ENCODE measurements around the gene TAS2R1.
"Not testable (repeated sequence)": the region's sequence is repeated elsewhere in the genome, so short reads cannot be mapped to it uniquely, and the experiment has no call there.

Gene TAS2R1

DNA sequence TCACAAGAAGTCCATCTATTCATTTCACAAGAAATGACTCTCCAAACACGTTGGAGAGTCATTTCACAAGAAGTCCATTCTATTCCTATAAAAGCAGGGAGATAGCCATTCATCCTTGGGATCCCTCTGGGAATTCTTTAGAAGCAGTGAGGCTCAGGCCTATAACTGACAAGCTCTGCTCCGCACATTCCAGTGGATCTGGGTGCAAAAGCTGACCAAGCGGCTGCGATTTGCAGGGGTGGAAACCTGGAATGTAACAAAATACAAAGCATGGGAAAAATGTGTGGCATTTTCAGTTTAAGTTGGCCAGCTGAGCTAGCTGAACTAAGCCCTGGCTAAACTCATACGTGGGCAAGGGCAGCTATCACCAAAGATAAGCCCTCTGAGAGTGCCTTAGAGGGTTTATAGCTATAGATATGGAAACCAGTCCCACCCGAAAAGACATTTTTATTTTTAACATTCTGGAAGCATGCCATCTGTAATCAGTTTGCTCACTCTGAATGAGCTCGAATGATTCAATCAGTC, 8.7 kb downstream of the TAS2R1 start:
- DNase-seq, result no peak

DNA sequence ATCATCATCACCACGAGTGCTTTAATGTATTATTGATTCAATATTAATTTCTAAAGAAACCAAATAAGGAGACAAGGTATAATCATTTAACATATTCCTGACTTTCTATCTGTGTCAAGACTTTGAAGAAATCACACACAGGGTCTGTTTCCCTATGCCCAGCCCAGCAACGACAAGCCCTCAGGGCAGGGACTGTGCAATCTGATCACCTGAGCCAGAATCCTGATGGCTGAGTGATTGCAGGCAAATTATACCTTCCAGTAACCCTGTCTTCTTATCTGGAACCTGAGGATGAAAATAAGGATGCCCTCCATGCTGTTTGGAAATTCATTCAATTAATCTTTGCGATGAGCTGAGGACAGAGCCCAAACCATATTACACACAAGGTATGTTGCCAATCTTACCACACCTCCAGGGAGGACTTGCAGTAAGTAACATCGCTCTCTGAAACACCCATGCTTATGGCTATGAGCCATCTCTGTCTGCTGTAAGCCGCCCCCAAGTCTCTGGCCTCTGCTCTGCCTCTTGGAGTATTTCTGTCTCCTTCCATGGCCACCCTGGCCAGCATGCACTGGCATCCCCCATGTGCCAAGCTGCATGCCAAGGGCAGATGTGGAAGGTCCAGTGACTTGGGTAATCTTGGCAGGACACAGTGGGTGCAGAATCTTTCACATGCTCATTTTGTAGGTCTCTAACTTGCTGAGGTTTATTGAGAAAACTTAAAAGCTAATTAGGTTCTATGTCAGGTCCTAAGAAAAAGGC, 10.6 kb downstream of the TAS2R1 start:
- DNase-seq, result no peak

DNA sequence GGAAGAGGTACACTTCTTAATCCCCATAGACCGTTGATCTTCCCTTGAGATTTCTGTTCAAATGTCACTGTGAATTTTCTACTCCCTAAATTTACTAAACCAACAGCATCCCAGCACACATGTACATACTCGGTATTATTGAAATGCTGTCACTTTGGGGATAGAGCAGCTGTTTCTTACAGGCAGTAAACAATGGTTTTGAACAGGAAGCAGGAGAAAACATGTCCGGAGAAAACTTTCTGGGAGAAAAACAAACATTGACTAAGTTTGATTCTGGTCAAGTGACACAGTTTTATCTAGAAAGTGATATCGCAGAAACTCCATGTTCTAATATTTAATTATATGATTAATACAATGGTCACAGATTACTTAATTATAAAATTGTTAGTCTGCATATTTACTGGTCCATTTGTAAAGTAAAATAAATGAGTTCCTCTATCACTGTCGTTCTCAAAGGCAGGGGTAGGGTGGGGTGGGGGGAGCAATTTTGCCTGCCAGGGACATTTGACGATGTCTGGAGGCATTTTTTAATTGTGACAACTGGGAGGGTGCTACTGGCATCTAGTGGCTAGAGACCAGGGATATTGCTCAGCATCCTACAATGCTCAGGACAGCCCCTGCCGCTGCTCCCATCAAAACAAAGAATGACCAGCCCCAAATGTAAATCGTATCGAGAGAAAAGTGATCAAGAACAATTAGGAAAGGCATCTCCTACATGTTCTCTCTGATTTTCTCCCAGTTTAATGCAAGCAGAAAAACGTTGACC, 12.2 kb downstream of the TAS2R1 start:
- no peak for DNase-seq

DNA sequence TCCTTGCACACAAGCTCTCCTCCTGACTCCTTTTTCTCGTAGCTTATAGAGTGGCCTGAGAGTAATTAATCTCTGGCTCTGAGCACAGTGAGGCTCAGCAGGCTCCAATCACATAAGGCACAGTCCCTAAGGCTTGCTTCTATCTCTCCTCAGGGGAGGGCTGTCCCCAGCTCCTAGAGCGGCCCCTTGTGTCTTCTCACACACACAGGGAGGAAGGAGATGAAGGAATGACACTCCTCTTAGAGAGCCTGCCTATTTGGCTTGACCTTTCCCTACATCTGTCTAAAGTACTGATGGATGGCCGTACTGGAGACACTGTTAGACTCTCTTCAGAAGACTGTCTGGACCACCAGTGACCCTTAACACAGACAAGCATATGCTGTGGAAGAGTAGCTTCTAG, 12.9 kb downstream of the TAS2R1 start:
- peak; percentile 42 for DNase-seq

DNA sequence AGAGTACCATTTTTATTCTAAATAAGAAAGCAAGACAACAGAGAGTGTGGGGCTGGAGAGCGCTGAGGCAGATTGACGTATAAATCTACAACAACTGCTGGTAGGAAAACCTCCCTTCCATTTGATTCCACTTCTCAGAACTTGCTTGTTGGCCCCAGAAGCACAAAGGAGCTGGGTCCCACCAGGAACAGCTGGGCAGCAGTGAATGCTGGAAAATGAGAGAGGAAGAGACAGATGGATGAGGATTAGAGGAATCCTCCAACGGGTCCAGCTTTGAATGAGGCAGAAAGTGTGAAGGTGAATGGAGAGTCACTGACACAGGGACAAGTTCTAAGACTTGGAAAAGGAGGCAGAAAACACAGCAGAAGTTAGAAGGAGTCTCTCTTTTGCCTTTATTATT, 14.8 kb downstream of the TAS2R1 start:
- peak; percentile 93 for DNase-seq

DNA sequence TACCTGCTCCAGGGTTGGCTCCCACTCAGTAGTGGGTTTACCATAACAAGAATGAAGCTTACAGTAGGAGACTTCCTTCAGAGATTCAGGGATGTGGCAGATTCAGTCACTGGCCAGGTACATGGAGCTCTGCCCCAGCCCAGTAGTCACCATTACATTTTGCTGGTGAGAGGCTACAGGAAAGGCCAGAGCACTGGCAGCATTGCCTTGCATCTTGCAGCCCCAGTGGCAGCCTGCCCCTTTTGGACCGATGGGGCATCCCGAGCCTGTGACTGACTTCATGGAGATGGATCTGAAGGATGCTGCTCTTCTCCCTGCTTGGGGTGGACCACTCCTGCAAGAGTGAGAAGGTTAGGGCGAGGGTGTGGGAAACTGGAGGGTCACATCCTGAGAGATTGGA, 16.8 kb downstream of the TAS2R1 start:
- DNase-seq, result no peak

DNA sequence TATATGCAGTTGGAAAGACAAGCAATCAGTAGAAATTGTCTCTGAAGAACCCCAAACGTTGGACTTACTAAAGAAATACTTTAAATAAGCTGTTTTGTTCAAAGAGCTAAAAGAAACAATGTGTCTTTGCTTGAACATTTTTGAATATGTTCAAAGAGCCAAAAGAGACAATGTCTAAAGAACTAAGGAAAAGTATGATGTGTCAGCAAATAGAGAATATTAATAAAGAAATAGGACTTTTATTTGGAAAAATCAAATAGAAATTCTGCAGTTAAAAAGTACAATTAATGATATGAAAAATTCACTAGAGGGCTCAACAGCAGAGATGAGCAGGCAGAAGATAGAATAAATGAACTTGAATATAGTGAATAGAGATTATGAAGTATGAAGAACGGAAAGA, 19.2 kb downstream of the TAS2R1 start:
- no peak for DNase-seq

DNA sequence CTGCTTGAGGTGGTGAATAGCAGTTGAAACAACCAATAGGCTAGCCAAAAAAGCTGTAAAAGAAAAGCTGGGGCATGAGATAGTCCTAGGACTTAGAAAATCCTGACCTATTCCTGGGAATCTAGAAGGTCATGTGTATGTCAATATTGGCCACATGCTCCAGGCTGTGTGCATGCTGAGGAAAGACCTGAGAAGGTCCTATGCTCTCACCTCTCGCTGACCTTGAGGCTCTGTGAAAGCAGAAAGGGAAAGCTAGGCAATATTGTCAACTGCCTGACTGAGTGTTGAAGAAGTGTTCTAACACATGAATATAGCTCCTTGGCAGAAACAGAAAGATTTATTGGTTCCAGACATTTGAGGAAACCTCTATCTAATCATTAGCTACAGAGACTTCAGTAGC, 19.8 kb downstream of the TAS2R1 start:
- DNase-seq, result no peak

DNA sequence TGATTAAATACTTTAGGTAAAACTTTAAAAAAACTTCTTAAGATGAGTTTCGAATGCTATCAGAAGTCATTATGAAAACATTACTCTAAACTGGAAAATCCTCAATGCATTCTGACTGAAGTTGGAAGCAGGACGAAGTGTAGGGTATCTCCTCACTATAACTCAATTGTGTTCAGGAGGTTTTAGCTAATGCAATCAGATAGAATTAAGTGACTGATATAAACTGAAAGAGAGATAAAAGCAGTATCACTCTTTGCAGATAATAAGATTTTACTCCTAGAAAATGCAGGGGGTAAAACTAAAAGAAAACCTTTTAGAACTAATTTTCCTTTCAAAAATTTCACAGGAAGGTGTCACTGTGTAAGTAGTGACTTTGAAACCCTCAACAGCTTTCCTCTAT, 22.1 kb downstream of the TAS2R1 start:
- DNase-seq, result no peak

DNA sequence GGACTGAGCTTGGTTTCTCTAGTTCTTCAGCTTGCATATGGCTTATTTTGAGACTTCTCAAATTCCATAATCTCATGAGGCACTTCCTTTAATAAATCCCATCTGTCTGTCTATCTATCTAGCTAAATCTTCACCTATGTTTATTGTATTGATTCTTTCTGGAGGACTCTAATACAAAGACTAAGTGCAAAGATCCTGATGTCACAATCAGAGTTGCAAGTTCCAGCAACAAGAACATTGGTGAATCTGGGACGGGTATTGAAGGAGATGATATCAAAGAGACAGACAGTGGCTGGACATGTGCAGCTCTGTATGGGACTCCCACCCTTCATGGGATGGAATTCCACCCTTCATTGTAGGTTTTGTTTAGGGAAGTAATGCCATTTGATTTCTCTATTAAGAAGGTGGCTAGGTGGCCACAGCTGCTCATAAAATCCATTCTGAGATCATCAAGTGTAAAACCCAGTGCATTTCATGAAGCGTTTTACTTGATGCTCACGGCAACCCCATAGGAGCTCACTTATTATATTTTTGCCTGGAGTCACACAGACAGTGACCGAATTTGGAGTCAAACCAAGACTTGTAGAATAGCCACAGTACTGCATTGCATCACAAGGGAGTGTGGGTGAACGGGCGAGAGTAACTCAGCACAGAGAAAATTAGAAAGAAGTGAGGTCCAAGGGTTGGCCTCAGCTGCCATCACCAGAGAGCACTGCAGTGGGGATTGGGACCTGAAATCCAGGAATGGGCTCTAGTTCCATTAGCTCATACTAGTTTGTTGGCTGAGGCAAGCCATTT, 24.9 kb downstream of the TAS2R1 start:
- DNase-seq, result no peak

DNA sequence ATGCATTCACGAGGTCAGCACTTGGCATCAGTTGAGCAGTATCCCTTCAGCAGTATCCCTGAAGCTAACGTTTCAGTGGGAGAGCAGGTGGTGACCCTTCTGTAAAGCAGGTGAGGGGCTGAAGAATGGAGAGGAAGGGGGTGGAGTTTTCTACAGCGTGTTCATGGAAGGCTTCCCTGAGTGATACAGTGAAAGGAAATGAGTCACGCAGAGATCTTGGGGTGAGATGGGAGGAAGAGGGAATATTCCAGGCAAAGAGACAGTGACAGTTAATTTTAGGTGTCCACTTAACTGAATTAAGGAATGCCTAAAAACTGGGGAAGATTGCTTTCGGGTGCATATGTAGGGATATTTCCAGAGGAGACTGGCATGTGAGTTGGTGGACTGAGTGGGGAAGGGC, 25.7 kb downstream of the TAS2R1 start:
- no peak for DNase-seq

DNA sequence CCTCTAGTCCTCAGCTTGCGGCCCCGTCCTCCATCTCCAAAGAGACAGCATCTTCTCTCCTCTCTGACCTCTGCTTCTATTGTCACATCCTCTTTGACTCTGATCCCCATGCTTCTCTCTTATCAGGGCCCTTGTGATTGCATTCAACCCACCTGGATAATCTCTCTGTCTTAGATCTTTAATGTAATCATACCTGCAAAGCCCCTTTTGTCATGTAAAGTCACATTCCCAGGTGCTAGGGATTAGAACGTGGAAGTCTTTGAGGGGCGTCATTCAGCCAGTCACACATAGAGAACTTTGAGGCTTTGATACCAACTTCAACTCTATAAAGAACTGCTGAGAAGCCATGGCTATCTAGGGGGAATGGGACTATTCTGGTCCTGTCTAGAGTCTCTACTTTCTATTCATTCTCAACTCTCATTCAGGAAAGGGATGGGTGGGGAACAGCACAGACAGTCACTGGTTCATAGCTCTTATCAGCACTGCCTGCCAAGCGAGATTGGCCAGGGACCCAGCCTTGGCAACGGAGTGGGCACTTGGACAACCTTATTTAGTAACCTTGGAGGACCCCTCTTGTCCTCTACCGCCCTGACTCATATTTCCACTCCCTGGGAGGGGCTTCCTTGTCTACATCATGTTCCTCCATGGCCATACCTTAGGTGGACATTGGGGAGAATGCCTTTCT, 29.0 kb downstream of the TAS2R1 start:
- DNase-seq, result no peak

DNA sequence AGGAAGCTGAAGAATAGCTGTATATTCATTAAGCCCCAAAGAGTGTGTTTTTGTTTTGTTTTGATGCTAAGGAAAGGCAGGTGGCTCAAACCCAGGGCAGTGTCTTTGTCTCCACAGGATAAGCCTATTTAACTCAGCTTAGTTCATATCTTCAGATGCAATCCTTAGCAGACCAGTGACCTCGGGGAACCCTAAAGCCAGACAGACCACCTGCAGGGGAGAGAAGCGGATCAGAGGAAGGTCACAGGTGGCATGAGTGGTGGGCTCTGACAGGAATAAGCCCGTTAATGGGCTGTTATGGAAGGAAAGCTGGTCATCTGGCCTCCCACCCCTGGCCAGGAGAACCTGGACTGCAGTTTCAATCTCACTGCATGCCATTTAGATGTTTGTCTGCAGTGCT, 30.8 kb downstream of the TAS2R1 start:
- no peak for DNase-seq

DNA sequence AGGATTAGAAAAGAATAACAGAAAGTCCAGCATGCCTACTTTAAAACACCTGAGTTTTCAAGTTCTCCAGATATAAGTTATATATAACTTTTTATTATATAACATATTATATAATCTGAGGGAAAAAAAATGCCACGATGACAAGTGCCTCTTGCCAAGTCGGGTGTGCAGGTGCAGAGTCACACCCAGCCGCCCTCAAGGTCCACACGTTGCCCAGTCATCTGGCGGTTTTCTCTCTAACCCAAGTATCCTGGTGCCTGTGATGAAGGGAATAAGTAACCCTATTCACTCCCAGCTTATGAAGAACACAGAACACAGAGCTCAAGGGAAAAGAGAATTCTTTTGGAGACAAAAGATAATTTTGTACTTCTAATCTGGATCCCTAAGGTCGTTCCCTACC, 31.8 kb downstream of the TAS2R1 start:
- not testable (repeated sequence) for DNase-seq

DNA sequence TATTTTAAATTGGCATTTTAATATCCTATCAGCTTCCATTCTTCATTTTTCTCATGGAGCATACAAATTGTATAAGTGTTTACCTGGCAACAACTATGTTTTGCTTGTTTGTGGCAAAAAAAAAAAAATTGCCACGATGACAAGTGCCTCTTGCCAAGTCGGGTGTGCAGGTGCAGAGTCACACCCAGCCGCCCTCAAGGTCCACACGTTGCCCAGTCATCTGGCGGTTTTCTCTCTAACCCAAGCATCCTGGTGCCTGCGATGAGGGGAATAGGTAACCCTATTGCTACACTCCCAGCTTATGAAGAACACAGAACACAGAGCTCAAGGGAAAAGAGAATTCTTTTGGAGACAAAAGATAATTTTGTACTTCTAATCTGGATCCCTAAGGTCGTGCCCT, 32.8 kb downstream of the TAS2R1 start:
- not testable (repeated sequence) for DNase-seq

DNA sequence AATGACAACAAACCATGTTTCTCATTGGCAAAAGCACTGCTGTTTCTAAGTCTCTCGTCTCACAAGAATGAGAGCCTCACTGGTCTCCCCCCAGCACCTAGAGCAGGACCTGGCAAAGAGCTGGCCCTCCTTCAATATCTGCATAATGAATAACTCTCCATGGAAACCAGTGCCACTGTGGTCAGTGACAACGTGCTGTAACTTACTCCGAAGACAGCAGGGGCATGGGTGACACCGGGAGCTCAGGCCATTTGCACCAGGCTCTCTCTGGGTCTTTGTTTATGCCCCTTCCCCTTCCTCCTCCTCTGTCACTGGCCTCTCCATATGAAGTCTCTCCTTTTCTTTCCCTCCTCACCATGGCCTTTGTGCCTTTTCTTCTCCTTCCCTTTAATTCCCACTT, 33.3 kb downstream of the TAS2R1 start:
- no peak for DNase-seq

DNA sequence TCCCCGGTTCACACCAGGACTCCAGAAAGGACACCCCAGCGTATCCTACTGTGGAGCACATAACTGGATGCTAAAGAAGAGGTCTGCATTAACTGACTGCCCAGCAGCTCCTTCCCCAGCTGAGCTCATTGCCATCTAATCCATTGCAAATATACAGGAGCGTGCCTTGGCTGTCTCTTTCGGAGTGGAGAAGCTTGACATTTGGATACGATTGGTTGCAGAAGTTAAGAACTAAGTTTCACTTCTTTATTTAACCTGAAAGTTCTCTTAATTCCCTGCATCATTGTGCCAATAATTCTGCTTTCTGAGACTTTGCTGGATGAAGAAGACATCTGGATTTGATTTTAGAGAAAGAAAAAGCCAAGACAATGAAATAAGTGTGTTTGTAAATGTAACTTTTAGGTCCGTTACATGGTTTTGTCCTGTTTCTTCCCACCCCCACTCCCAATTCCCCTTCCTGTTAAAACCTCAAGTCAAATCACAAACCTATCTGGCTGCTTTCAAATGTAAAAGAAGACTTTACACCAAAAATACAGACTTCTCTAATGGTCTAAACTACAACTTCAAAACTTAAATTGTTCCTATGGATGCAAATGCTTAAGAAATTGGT, 33.9 kb downstream of the TAS2R1 start:
- DNase-seq, result no peak

DNA sequence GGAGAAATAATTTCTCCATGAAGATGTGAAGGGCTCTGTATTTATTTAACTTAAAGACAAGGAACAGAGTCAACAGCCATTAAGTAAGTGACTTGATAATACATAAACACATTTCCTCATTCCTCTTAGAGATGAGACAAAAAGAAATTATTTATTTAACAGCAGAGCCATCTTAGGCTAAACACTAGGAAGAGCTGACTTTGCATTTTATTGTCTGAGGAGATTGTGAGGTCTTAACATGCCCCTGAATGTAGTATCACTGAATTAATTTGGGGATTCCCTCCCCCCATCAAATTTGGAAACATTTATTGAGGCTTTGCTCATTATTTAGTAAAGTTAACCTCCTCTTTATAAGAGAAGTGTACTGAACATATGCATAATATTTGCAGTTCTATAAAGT, 35.2 kb downstream of the TAS2R1 start:
- no peak for DNase-seq

DNA sequence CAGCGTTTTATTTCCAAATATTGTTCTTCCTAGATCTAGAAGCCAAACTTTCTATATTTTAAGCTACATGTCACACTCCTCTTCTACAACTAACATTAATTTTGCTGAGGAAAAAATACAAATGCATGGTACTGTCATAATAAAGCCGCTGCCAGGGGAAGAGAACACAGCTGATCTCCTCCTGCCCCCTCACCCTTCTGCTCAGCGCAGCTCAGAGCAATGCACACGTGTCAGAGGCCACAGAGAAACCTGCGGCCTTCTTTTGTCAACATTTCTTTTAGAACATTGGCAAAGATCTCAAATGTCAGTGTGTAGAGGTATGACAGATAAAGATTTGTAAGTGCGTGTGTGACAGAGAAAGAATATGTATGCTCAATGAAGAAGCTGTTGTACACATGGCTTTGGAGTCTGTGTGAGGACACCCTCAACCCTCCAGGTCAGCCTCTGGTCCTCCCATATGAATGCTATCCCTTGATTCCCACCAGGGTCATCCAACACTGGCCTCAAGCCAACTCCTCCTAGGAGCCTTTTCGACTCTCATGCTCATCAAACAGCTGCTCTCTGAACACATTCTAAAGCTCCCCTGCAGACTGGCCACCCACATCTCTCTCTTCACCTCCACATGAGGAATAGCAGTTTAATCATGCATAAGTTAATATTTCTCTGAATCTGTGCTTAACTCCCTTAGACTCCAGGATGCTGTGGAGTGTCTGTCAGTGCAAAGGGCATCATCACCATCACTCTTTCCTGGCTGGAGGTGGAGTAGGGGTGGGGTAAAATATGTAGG, 40.9 kb downstream of the TAS2R1 start:
- no peak for DNase-seq

DNA sequence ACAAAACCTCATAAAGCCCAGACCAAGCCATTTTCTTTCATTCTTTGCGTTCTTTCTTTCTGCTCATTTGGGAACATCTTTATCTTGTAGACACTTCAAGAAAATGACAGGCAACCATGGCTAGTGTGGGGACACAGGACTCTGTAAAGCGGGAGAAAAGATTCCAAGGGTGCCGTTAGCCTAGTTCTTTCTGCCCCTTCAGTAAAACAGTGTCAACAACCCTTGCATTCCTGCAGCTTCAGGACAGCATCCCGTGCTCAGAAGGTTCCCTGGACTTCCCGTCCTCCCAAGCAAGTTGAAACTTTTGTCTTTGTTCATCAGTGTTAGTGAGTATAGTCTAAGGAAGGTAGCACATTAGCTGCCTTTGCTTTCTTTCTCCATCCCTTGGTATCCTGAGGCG, 41.9 kb downstream of the TAS2R1 start:
- no peak for DNase-seq

DNA sequence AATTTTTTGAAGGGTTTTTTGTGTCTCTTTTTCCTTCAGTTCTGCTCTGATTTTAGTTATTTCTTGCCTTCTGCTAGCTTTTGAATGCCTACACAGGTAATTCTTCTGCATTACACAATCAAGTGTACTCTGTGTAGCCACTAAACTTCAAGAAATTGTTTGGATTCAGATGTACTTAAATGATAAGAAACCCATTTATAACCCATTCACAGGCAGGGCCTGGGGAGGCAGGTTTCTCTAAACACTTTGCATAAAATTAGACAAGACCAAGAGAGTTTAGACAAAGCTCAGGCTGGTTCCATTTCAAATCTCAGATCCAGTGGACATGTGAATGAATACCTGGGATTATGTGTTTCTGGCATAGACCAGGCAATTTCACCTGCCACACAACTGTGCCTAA, 43.0 kb downstream of the TAS2R1 start:
- no peak for DNase-seq

DNA sequence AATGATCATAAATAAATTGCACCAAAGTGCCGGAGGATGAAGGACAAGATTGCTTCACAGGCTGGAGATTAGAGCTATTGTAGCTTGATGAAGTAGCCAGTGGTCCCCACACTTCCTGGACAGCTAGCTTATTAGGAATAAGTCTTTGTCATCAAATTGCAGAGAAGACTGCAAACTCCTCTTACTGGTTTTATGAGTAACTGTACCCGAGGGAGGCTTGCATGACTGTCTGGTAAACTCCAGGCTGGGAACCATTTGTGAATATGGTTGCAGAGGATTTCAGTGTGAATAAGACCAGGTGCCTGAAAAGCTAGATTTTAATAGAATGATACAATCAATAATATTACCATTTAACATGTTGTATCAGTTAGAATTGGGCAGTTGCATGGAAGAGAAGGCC, 47.7 kb downstream of the TAS2R1 start:
- no peak for DNase-seq

Data from NCI-H524 treated with DMSO at 0.1 percent for 48 hours (cell line).